CD14-positive monocyte (primary cell): ENCODE data around the gene ZNF431. TPM values are rescaled to one million over a fixed set of nuclear protein-coding genes. Genes with fewer than 3 reads are reported as not detected.

Source experiments
- DNase-seq, 3 donors: peaks; one replicate each; pipeline ENCODE4 v3.0.0-alpha.2; 2011 to 2022
- H2AFZ ChIP-seq: 2 replicates; pipeline ENCODE4 v1.6.0; 2012; ENCODE audit warnings: mild to moderate bottlenecking, low read depth, low read length, inconsistent platforms; ENCODE audit not compliant: insufficient read depth, poor library complexity, severe bottlenecking
- H3K27ac ChIP-seq, 2 donors: 1 replicate in 1 of 2; 2 replicates in 1 of 2; pipeline ENCODE4 v1.5.1; 2012 to 2013; ENCODE audit warnings: low read length in 2 of 2, control low read depth in 1 of 2, inconsistent platforms in 1 of 2, low read depth in 1 of 2, mild to moderate bottlenecking in 1 of 2
- H3K27me3 ChIP-seq, 2 donors: one replicate each; pipeline versions ENCODE4 v1.6.0 to v1.6.1; 2011 to 2013; ENCODE audit warnings: low read length in 2 of 2; ENCODE audit not compliant: control insufficient read depth in 2 of 2, insufficient read depth in 2 of 2
- H3K36me3 ChIP-seq, 2 donors: replicated peaks in 1 of 2; 1 replicate in 1 of 2; 2 replicates in 1 of 2; pipeline versions ENCODE4 v1.5.1 to v1.6.1; 2012 to 2013; ENCODE audit warnings: low read length in 2 of 2, control low read depth in 1 of 2, inconsistent platforms in 1 of 2, mild to moderate bottlenecking in 1 of 2; ENCODE audit not compliant: insufficient read depth in 2 of 2, control insufficient read depth in 1 of 2
- H3K4me1 ChIP-seq, 2 donors: 1 replicate in 1 of 2; 2 replicates in 1 of 2; pipeline versions ENCODE4 v1.5.1 to v1.6.1; 2012 to 2013; ENCODE audit warnings: low read length in 2 of 2, control low read depth in 1 of 2, inconsistent platforms in 1 of 2, mild to moderate bottlenecking in 1 of 2, moderate library complexity in 1 of 2; ENCODE audit not compliant: insufficient read depth in 2 of 2, control insufficient read depth in 1 of 2
- H3K4me2 ChIP-seq: replicated peaks from 2 replicates; pipeline ENCODE3; 2012; ENCODE audit warnings: low read length, moderate library complexity, mild to moderate bottlenecking; ENCODE audit not compliant: poor library complexity, severe bottlenecking; ENCODE audit errors: extremely low read depth
- H3K4me3 ChIP-seq, 3 experiments: fragments of 200-600 bp in 1 of 3; sonication (generic) in 1 of 3; replicated peaks in 1 of 3; 1 replicate in 2 of 3; 2 replicates in 1 of 3; pipeline ENCODE4 v1.5.1; 2011 to 2013; ENCODE audit warnings: low read length in 3 of 3, mild to moderate bottlenecking in 3 of 3, control low read depth in 2 of 3, low read depth in 2 of 3, inconsistent platforms in 1 of 3, moderate library complexity in 1 of 3
- H3K79me2 ChIP-seq: 2 replicates; pipeline ENCODE4 v1.6.0; 2012; ENCODE audit warnings: mild to moderate bottlenecking, control low read depth, inconsistent platforms, low read length, moderate library complexity; ENCODE audit not compliant: insufficient read depth
- H3K9ac ChIP-seq: 2 replicates; pipeline ENCODE4 v1.6.0; 2017; ENCODE audit warnings: low read length, mild to moderate bottlenecking; ENCODE audit not compliant: insufficient read depth, poor library complexity, severe bottlenecking
- H3K9me3 ChIP-seq, 2 donors: replicated peaks in 1 of 2; 1 replicate in 1 of 2; 2 replicates in 1 of 2; pipeline versions ENCODE4 v1.5.1 to v1.6.1; 2012 to 2013; ENCODE audit warnings: low read length in 2 of 2, control low read depth in 1 of 2; ENCODE audit not compliant: control insufficient read depth in 1 of 2, insufficient read depth in 1 of 2
- H4K20me1 ChIP-seq: 2 replicates; pipeline ENCODE4 v1.6.0; 2012; ENCODE audit warnings: mild to moderate bottlenecking, low read length, control low read depth, moderate library complexity; ENCODE audit not compliant: insufficient read depth
- H3K27ac Mint-ChIP-seq, 7 donors: one replicate each; pipeline ENCODE4 v1.8.0; 2020; ENCODE audit warnings: mild to moderate bottlenecking in 7 of 7, mixed read lengths in 7 of 7, moderate library complexity in 6 of 7, inconsistent platforms in 2 of 7
- H3K27me3 Mint-ChIP-seq, 3 donors: one replicate each; pipeline ENCODE4 v1.8.0; 2021 to 2022; ENCODE audit warnings: low read depth in 3 of 3, mild to moderate bottlenecking in 3 of 3, mixed read lengths in 3 of 3, moderate library complexity in 3 of 3, inconsistent platforms in 1 of 3
- H3K36me3 Mint-ChIP-seq, 2 donors: one replicate each; pipeline ENCODE4 v1.8.0; 2020; ENCODE audit warnings: mixed read lengths in 2 of 2, inconsistent platforms in 1 of 2, mild to moderate bottlenecking in 1 of 2
- H3K4me1 Mint-ChIP-seq: one replicate; pipeline ENCODE4 v1.8.0; 2020; ENCODE audit warnings: mild to moderate bottlenecking, mixed read lengths
- H3K4me3 Mint-ChIP-seq, 2 donors: one replicate each; pipeline ENCODE4 v1.8.0; 2020; ENCODE audit warnings: mild to moderate bottlenecking in 2 of 2, mixed read lengths in 2 of 2, moderate library complexity in 1 of 2
- H3K9me3 Mint-ChIP-seq, 7 donors: one replicate each; pipeline ENCODE4 v1.8.0; 2020 to 2022; ENCODE audit warnings: mixed read lengths in 7 of 7, mild to moderate bottlenecking in 6 of 7, moderate library complexity in 6 of 7, inconsistent platforms in 2 of 7
- WGBS: methylation state at CpG from one replicate; pipeline ENCODE4 v1.1.5; 2013; ENCODE audit warnings: missing lambda C conversion rate; ENCODE audit not compliant: insufficient coverage; 5-methylcytosine and 5-hydroxymethylcytosine counted together
- intact Hi-C, 2 donors: fragments of 100-400 bp; cut with micrococcal nuclease; formaldehyde crosslinking; loops; one replicate each; pipeline versions ENCODE4 v1.15.0 to v1.15.1; 2023
- polyA plus RNA-seq, 3 donors: library from polyadenylated mRNA; depleted of rRNA in 1 of 3; unstranded in 2 of 3; stranded (reverse) in 1 of 3; fragments of 300-500 nt in 2 of 3; fragments of >200 nt in 1 of 3; fragmentation: Illumina TruSeq in 2 of 3; gene quantifications; 1 replicate in 2 of 3; 2 replicates in 1 of 3; pipeline ENCODE4 v1.2.3, GENCODE V29; 2012 to 2021
- TF ChIP-seq, protein P1 (sequence below): fragments of 200-600 bp; IDR thresholded peaks from one replicate; pipeline ENCODE4 v1.8.0; 2022; ENCODE audit warnings: antibody characterized with exemption, mild to moderate bottlenecking

Gene ZNF431
- polyA plus RNA-seq, 3 donors = 1.8 to 9.8 (median 4.6) TPM

DNA sequence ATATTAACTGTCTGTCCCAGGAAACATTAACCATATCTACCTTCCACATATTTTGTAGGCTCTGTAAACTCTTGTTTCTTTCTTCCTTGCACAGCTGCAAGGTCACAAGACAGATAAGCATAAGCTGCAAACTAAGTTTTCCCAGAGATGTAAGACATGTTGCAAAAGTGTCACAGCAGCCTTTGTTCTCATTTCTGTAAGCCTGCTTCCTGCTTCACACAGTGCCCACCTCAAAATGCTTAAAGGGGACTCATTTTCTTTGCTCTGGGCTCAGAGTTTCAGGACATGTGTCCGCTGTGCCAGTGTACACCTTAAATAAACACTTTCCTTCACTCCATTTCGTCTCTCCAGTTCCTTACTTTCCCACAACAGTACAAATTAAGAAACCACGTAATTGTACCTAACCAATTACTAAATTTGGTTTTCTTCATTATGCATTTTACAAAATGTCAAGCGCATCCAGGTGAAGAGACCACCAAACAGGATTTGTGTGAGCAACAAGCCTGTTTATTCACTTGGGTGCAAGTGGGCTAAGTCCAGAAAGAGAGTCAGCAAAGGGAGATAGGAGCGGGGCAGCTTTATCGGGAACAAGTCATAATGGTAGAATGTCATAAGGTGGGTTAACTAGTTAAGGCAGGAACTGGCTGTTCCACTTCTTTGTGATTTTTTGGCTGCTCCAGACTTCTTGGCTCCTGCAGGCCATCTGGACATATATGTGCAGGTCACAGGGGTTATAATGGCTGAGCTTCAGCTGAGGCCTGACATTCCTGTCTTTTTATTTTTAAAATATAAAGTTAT, 12.7 kb upstream of the ZNF431 start:
- Histone ChIP-seq H2AFZ (no peak overlapping the region), H3K36me3 (no peaks in the 10 kb centered on the region), H4K20me1 (no peaks in the 10 kb centered on the region), H3K9ac (no peak overlapping the region), H3K79me2 (no peaks in the 10 kb centered on the region), H3K9me3 (peaks cover 6 to 25% of the 10 kb centered on the region in 2 donors), H3K4me2 (no peak overlapping the region), H3K27ac (no peak overlapping the region), H3K27me3 (no peaks in the 10 kb centered on the region), H3K4me3 (no peak overlapping the region), H3K4me1 (no peaks in the 10 kb centered on the region)
- DNase-seq = no peak
- Mint-ChIP-seq H3K27ac (no peak overlapping the region), H3K27me3 (peaks cover 0 to 1% (median 0%) of the 10 kb centered on the region in 3 donors), H3K4me3 (no peak overlapping the region), H3K9me3 (peaks cover 14 to 26% (median 16%) of the 10 kb centered on the region in 7 donors), H3K36me3 (peaks cover 0 to 4% of the 10 kb centered on the region in 2 donors), H3K4me1 (no peaks in the 10 kb centered on the region)
- WGBS = 83% methylated on average over 5 of the region's 6 CpGs
- intact Hi-C loops = no loop called here
- TF ChIP-seq, protein P1, sequence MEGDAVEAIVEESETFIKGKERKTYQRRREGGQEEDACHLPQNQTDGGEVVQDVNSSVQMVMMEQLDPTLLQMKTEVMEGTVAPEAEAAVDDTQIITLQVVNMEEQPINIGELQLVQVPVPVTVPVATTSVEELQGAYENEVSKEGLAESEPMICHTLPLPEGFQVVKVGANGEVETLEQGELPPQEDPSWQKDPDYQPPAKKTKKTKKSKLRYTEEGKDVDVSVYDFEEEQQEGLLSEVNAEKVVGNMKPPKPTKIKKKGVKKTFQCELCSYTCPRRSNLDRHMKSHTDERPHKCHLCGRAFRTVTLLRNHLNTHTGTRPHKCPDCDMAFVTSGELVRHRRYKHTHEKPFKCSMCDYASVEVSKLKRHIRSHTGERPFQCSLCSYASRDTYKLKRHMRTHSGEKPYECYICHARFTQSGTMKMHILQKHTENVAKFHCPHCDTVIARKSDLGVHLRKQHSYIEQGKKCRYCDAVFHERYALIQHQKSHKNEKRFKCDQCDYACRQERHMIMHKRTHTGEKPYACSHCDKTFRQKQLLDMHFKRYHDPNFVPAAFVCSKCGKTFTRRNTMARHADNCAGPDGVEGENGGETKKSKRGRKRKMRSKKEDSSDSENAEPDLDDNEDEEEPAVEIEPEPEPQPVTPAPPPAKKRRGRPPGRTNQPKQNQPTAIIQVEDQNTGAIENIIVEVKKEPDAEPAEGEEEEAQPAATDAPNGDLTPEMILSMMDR = no peak

DNA sequence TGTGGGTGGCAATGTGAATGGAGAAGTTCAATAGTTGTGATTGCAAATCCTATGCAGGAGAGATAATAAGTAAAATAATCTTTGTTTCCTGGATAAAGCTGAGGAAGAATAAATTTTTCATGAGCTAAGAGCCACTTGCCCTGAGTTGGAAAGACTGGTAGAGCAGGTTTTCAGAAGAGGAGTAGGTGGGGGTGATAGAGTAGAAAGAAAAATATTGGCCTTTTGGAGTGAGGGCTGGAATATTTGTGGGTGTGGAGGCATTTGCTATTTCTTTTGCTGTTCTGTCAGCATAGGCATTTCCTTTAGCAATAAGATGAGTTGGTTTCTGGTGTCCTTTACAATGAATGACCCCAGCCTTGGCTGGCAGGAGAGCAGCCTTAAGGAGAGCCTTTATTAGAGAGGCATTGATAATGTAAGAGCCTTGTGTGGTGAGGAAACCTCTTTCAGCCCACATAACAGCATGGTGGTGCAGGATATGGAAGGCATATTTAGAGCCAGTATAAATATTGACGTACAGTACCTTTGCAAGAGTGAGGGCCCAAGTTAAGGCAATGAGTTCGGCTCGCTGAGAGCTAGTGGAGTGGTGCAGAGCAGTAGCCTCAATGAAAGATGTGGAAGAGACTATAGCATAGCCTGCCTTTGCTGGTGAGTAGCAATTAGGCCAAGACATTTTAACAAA, 11.6 kb upstream of the ZNF431 start:
- H3K27me3 Mint-ChIP-seq = peaks cover 0 to 1% (median 0%) of the 10 kb centered on the region in 3 donors
- H3K36me3 Mint-ChIP-seq = peaks cover 0 to 4% of the 10 kb centered on the region in 2 donors
- intact Hi-C loops = no loop called here
- no peak overlapping the region for H3K4me3 Mint-ChIP-seq
- no peaks in the 10 kb centered on the region for H3K79me2 ChIP-seq
- peaks cover 21 to 37% (median 27%) of the 10 kb centered on the region in 7 donors for H3K9me3 Mint-ChIP-seq
- H3K27ac Mint-ChIP-seq = no peak overlapping the region
- TF ChIP-seq, protein P1 = no peak
- no peak overlapping the region for H2AFZ ChIP-seq
- no peak overlapping the region for H3K4me3 ChIP-seq
- no peaks in the 10 kb centered on the region for H3K4me1 ChIP-seq
- no peaks in the 10 kb centered on the region for H3K27me3 ChIP-seq
- H3K36me3 ChIP-seq = no peaks in the 10 kb centered on the region
- no peak overlapping the region for H3K9ac ChIP-seq
- no peak overlapping the region for H3K4me2 ChIP-seq
- WGBS = no CpG with 5 or more reads among the region's 3 CpGs
- H3K27ac ChIP-seq = no peak overlapping the region
- no peaks in the 10 kb centered on the region for H4K20me1 ChIP-seq
- H3K9me3 ChIP-seq = peaks cover 15 to 26% of the 10 kb centered on the region in 2 donors
- DNase-seq = no peak
- H3K4me1 Mint-ChIP-seq = peaks cover 2% of the 10 kb centered on the region
